Stimulated activated CD8-positive, alpha-beta memory T cell treated with anti-CD3 and anti-CD28 coated beads, Interleukin-2, amount 100 ng/mL, for 1 hour (primary cell): ENCODE data around the gene CLSTN1.

ENCODE experiments used
- DNase-seq, 2 donors: peaks; one replicate each; pipeline ENCODE4 v3.0.0-alpha.2; 2020; ENCODE audit warnings: low read depth in 2 of 2

CLSTN1 gene

DNA sequence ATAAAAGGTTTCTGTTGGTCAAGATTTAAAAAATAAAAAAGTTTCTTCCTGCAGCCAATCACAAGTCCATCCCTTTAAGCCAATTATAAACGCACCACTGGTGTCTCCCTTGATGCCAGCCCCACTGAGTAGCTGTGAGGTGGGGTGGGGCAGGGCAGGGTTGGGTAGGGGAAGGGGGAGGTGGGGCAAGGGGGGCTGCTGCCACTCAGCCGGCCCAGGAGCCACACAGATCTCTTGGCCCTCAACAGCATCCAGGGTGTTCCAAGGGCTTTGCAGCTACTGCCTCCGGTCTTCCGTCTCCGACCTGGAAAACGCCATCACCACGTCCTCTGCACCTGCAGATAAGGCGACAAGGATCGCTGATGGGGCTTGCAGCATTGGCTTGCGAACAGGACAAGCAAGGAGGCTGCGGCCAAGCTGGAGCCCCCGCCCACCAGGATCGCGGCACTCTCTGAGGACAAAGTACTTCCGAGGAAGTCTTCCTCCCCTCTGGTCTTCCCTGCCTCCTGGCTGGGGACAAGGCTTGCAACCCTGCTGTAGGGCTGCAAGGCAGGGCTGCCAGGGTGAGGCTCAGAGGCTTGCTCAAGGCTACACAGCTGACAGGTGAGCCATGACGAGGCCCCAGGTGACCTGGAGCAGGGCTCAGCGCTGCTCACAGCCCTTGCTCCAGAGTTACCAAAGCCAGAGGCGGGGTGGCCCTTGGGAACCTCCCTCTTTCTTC lies 26.8 kb upstream of the CLSTN1 start:
- DNase-seq, result no peak

DNA sequence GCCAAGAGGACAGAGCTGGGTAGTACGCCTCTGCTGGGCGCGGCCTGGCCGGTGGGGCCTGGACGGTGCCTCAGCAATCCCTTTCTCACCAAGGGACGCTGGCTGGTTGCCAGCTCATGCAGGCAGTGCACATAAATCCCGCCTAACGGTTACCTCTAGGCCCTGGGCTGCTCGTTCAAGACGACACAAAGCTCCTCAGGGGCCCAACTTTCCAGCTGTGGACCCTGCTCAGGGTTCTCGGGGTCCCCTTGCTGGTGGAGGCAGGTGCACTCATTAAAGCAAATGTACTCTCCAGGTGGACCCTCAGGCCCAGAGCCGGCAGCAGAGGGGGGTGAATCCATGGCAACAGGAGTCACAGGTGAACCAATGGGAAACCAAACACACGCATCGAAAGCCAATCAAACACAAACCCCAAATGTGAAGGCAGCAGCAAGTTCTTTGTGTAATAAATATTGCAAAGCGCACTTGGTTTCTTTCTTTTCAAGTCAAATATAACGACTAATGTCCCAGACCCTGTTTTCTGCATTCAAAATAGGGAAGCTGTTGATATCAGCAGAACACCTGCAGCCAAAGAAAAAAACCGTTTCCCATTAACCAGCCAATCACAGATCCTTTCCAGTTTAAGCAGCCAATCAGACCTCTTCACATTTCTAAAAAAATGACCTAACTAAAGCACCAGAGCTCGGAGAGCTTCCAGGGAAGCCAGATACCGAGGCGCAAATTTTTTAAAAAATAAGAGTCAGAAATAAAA lies 26.1 kb upstream of the CLSTN1 start:
- no peak for DNase-seq

DNA sequence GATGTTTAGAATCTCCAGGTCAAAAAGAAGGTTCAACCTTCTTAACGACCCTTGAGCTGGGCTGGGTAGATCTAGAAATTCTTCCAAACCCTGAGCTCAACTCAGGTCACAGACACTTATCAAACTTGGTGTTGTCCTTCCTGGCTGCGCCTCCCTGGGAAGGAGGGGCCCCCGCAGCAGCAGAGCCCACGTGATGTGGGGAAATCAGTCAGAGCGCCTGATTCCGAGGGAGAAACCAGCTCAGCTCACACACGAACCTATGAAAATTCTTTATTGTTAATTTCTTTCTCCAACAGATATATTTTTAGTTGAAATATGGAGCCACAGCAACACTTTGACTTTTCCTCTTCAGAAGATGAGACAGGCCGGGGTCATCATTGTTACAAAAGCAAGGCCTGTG lies 24.3 kb upstream of the CLSTN1 start:
- DNase-seq, result no peak

DNA sequence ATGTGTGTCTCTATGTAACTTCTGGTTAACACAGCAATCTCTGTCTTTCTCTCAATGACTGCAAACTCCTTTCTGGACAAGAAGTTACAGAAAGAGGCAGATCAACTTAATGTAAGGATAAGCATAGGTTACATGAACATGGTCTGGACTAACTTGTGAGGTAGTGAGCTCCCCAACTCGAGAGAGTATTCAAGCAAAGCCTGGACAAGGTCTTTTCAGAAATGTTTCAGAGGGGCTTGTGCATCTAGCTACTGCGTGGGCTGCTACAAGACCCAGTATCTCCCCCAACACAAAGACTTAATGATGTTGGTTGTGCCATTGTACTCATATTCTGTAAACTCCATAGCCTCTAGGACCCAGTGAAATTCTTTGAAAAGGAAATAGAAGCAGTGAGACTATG lies 23.5 kb upstream of the CLSTN1 start:
- DNase-seq, result no peak

DNA sequence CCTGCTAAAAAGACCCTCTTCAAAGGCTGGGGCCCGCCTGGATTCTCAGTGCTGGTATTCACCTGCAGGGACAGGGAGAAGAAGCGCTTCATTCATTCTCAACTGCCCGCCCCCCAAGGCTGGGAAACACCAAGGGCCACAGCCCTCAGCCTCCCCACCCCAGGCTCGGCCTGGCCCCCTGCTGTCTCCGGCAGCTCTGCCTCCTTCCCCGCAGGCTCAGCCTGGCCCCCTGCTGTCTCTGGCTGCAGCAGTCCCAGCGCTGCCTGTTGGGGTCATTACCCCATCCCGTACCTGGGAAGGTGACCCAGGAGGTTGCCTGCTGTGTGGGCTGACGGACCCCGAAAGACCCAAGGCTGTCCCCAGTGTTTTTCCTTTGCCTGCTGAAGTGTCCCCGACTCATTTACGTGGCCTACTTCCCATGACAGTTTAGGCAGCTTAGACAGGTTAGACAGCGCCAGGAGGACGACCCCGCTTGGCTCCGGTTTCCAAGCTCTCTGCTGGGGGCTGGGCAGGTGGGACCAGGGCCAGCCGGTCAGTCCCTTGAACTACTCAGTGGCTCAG lies 22.9 kb upstream of the CLSTN1 start:
- DNase-seq, result no peak

DNA sequence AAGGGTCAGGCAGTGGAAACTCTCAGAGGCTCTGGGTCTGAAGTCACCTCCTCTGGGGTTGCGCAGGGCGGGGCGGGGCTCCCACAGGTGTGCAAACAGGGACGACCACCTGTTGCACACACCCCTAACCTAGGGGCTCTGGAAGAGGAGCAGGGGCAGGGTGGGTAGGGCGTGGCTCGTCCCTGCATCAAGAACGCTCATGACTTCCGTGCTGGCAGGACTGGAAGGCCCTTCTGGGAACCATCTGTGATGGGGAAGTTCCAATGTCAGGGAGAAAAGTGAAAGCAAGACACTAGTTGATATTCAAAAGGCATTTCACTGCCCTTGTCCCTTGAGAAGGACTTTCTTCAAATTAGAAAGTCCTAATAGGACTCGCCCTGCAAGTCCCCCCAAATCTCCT lies 22.1 kb upstream of the CLSTN1 start:
- no peak for DNase-seq

DNA sequence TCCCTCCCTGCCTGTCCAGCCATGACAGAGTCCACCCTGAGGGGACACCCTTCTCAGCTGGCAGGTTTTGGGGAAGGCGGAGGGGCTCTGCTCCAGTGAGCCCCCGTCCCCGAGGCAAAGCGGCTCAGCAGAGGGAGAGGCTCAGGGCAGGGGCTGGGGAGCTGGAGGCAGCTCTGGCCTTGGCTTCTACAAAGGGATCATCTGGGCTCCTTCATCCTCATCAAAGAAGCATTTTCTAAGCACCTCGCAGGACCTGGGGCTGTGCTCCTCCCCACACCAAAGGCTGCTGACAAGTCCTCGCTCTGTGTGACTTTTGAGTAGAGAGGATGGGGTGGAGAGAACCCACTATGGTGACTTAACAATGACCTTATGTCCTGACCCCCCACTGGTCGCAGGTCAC lies 21.0 kb upstream of the CLSTN1 start:
- DNase-seq, result no peak

DNA sequence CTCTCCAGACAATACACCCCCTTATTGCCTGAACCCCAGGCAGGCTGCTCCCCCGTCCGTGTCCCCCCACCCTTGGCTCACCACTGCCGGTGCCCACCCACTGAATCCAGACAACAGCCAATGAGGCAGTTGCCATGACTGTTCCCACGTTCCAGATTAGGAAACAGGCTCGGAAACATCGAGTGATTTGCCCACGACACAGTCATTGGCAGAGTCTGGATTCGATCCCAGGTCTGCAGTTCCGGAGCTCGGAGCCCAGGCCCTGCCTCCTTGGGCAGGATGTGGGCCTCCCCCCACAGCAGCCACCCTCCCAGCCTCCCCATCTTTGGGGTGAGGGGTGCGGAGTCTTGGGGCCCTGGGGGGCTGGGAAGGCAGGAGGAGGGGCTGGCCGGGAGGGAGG lies 20.3 kb upstream of the CLSTN1 start:
- DNase-seq, result no peak

DNA sequence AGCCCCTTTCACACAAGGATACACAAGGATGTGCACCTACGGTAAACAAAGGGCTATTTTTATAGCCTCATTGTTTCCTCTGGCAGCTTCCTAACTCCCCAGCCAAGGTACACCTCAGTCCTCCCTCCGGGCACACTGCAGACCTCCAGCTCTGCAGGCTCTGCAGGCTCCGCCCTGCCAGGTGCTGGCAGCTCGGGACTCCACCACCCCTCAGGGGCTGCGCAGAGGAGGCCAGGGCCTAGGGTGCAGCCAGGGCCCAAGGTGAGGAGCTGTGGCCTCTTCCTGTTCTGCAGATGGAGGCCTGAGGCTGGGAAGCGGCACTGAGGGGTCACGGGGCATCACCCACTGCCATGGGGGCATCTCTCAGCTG lies 19.8 kb upstream of the CLSTN1 start:
- DNase-seq, result no peak

DNA sequence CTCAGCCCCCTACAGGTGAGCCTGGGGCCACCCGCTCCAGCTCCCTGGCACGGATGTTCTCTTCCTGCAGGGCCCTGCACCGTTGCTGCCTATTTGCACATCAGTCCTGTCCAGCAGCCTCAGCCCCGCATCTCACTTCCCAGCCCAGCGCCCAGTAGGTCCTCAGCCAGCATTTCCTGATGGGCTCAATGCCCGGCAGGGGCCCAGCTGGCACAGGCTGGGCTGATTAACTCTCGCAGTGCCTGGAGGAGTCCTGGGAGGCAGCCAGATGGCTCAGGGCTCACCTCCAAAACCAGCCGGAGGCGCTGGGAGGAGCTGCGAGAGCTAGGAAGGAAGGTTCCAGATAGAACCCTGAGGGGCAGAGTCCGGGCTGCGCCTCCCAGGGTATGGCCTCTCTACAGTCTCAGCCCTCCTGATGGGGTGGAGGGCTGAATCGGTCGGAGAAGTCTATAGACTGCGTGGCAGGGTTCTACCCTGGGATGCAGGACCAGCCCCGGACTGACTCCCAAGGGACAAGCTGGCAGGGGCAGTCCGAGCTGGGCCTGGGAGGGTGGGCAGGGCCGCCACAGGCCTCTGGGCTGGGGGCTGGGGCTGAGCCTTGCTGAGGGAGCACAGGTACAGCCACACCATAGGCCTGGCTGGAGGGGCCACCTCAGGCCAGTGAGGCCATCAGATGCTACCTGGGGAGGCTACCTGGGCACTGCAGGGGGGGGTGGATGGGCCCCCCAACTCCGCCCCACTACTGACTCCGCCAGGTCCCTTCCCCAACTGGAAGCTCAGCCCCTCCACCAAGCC lies 19.2 kb upstream of the CLSTN1 start:
- no peak for DNase-seq

DNA sequence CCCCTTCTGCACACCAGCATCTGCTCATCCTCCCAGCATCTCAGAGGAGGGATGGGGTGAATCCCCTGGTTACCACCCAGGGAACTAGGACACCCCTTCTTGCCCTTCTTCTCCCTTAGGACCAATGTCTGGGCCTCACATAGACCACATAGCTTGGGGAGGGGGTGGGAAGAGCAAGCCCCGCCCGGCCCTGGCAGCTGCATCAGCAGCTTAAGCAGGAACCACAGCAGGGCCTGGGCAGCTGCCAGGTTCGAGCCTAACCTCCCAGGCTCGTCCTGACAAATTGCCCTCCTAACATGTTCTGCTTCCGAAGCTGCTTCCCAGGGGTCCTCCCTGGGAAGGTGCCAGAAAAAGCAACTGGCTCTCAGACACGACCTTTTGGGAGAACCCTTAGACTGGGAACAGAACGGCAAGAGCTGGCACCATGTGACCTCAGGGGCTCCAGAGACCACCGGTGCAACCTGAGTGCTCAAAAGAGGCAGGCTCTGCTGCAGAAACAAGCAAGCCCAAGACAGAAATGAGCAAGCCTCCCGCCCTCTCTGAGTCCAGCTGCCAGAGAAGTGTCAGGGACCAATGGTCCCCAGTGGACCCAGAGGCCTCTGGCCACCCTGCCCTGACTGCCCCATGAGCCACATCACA lies 18.4 kb upstream of the CLSTN1 start:
- no peak for DNase-seq

DNA sequence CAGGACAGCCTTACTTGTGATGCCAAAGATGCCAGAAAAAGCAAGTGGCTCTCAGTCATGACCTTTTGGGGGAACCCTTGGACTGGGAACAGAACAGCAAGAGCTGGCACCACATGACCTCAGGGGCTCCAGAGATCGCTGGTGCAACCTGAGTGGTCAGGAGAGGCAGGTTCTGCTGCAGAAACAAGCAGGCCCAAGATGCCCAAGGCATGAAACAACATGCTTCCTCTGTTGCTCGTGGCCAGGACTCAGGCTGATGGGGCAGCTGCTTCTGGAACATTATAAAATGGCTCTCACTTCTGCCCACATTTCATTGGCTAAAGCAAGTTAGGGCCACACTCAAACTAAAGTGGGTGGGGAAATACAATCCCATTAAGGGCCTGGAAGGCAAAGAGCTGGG lies 17.7 kb upstream of the CLSTN1 start:
- no peak for DNase-seq

DNA sequence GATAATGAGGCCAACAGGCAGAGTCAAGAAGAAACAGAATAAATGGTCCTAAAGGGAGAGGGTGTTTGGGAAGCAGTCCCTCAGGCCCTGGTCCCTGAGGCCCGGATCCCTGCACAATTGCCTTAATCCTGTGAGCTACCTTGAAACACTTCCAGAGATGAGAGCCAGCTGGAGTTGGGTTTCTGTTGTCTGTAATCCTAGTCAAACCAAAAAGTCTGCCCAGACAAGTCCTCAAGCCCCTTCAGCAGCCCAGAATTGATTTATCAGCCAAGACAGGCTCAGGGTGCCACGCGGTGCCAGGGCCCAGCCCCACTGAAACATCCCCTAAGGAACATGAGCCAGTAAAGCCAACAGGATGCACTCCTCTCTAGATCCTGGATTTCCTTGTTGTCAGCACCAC lies 16.4 kb upstream of the CLSTN1 start:
- no peak for DNase-seq

DNA sequence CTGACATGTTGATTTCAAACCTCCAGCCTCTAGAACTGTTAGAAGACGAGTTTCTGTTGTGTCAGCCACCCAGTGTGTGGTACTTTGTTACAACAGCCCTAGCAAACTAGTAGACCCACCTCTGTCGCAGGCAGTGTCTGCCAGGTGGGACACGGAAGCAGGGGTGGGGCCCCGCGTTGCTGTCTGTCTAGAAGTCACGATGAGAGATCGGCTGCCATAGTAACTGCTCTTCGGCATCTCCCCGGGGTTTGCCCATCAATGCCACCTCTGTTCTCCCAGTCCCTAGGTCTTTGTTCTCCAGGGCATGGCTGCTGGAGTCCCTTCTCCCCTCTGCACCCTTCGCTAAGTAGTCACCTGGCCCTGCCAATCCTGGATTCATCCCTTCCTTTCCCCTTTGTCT lies 15.2 kb upstream of the CLSTN1 start:
- DNase-seq, result no peak

DNA sequence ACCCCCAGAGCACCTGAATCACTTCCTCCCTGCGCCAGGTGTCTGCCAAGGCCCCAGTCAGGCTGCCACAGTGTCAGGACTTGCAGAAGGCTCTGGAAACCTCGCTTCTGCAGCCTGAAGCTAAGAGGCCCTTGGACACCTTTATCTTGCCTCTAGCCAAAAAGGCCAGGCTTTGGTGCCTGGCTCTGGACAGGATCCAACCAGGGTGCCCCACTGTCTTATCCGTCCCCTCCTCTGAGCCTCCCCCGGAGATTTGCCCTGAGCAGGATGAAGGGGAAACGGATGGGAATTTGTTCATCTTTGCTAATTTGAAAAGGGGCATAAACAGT lies 12.8 kb upstream of the CLSTN1 start:
- DNase-seq, result no peak

DNA sequence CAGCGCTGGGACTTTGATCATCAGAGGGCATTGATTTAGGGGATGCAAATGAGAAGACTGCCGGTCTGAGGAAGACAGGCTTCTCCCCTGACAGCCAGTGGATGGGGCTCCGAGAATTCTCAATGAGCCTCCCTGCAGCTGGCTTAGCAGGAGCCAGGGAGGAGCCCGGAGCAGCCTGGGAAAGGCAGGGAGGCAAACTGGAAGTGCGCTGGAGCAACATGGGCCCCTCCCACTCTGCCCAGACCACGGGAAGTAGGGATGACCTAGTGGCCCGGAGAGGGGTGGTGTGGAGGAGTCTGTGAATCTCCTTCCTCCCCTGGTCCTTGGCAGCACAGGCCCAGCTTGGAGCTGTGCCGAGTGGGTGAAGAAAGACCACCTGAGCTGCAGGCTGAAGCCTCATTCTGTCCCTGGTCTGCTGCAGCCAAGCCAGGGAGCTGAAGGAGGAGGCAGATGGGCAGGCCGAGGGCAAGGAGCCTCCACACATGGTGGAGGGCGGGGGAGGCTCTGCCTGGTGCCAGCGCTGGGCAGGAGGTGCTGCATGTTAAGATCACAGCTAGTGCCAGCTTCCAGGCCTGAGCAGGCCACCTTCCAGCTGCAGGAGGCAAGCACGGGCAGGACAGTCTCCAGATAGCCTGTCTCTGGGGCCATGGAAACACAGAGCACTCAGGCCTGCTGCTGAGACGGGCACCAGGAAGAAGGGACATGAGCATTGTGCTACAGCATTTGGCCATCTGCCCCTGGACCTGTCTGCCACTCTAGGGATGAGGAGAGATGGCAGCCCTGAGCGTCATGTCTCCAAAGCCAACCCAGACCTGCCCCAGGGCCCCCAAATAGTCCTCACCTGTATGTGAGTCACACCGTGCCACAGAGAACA lies 12.2 kb upstream of the CLSTN1 start:
- DNase-seq, result no peak

DNA sequence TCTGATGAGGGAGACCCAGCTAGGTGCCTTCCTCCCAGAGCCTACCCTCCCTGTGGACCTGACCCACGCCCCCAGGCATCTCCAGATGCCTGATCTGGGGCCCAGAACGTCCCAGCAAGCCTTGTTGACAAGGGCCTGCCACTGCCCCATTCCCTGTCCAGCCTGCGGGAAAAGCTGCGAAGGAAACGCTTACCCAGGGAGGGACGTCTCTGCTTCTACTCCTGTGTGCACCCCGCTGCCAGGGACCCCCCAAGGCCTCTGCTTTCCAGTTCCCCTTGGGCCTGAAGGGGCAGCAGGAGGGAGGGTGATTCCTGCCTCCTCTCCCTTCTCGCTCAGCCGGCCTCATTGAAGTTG lies 11.6 kb upstream of the CLSTN1 start:
- DNase-seq, result no peak

DNA sequence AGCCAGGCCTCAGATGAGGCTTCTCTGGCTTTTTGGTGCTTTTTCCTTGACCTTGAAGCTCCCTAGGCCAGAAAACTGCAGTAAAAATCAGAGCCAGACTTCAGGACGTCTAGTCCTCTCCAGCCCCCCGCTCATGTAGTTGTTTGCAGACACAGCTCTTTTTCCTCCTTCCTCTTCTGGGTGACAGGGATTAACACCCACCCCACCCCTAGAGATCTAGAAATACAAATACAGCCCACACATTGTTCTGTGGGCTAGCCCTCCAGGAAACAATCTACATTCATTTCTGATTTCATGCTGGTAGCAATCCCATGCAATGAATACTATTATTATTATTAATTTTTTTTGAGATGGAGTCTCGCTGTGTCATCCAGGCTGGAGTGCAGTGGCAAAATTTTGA lies 9.9 kb upstream of the CLSTN1 start:
- DNase-seq, result no peak

DNA sequence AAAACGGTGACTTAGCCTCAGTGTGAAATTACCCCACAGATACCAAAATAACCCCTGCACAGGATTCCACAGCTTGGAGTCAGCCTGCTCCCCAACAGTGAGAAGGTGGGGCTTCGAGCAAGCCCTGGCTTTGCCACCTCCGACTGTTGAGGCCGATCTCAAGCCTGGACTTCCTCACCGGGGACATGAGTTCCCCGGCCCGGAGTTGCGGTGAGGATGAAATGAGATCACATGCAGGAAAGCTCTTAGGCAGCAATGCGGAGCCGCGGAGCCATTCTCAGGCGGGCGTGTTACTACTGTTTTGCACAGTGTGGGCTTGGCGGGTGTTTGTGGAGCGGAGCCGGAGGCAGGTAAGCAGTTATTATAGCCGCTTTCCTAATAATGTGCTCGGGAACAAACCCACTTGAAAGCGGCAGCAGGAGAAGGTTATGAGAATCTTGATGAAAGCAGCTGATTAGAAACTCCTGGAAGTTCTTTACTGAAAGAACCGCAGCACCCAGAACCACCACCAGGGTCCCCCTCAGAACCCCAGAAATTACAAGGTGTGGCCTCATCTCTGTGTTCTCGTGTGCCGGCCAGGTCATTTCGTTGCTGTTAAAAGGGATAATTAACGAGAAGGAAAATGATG lies 3.9 kb upstream of the CLSTN1 start:
- no peak for DNase-seq

DNA sequence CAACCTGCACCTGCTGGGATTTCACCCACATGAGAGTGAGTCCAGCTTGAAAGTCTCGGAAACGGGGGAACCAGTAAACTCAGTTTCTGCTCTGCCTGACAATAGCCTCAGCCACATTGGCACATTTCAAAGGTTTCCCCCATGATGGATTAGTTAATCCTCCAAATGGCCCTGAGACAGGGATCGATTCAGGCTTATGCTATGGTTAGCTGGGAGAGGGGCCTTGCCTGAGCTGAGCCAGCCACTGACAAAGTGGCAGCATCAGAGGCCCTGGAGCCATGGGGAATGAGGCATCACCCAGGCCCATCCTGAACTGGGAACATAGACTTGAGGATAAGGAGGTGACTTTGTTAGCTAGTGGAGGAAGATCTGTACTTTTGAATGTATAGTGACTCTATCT lies 2.9 kb upstream of the CLSTN1 start:
- no peak for DNase-seq

DNA sequence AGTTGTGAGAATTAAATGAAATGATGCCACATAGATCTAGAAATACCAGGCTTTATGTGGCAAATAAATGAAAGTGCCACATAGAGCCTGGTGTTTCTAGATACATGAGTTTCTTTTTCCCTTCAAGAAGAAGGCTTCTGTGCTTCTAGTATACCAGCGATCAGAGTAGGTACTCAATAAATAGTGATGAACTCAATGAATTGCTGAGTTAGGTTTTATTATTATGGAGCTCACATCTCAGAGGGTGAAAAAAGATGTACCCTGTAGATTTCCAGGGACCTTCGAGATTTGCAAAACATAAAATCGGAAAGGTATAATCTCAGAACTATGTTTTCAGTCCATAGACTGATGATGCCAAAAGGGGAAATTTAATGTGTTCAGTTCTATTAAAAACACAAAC lies 2.3 kb upstream of the CLSTN1 start:
- DNase-seq, result no peak
